Kidney capillary endothelial cell (primary cell): Measurements from ENCODE around the gene SPRYD4.

Experiments used
- DNase-seq: peaks from one replicate; pipeline ENCODE4 v3.0.0-alpha.2; 2018; ENCODE audit warnings: low spot score

SPRYD4 gene

GRCh38 chr12:56521209-56521589 is 52.8 kb downstream of the SPRYD4 start:
- no peak for DNase-seq

GRCh38 chr12:56521590-56522371 is 53.4 kb downstream of the SPRYD4 start, which contains the start of gene RBMS2:
Gene RBMS2, plus strand, starts transcription at chr12:56521820. Its CDS starts 204 bp downstream, at chr12:56522024.
- DNase-seq, result peak; percentile 80

GRCh38 chr12:56522411-56523193 is 54.2 kb downstream of the SPRYD4 start:
- no peak for DNase-seq

GRCh38 chr12:56528846-56529245 is 60.5 kb downstream of the SPRYD4 start:
- no peak for DNase-seq
